GM13976 (cell line): ENCODE results near the gene CAMK1D.

Source experiments
- DNase-seq: peaks from one replicate; pipeline ENCODE4 v3.0.0; 2012; ENCODE audit warnings: low spot score
- CTCF ChIP-seq: IDR thresholded peaks from 2 replicates; pipeline ENCODE4 v1.5.1; 2012; ENCODE audit warnings: borderline replicate concordance, mild to moderate bottlenecking; ENCODE audit not compliant: insufficient read depth; ENCODE audit errors: extremely low read depth, missing control alignments, control extremely low read depth
- in situ Hi-C: fragments of 300-500 bp; cut with MboI; formaldehyde crosslinking; loops from one replicate; pipeline ENCODE4 v1.12.0; 2022; ENCODE audit warnings: low sequenced_read_pairs, mixed read lengths, inconsistent platforms; ENCODE audit not compliant: unreplicated experiment

Gene CAMK1D

DNA sequence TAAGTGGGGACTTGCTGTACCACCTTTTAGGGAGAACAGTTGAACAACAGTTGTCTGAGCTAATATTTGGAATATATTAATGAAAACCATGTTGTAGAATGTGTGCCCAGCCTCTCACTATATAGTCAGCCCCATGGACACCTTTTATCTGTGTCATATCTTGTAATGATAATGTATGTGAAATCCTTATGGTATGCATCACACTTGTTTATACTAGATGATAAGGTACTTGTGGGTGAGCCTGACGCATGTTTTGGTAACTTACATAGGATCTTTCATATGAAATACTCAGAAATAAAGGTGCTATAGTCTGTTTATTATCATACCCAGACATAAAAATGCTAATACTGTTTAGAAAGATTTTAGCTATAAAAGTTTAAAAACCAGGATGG is 32.8 kb downstream of the CAMK1D start:
- no peak for DNase-seq
- no peak for TF ChIP-seq CTCF
- in situ Hi-C loops = no loop called here

GRCh38 chr10:12382956-12383531 is 33.7 kb downstream of the CAMK1D start:
- DNase-seq = no peak
- TF ChIP-seq CTCF = no peak
- in situ Hi-C loops = no loop called here

DNA sequence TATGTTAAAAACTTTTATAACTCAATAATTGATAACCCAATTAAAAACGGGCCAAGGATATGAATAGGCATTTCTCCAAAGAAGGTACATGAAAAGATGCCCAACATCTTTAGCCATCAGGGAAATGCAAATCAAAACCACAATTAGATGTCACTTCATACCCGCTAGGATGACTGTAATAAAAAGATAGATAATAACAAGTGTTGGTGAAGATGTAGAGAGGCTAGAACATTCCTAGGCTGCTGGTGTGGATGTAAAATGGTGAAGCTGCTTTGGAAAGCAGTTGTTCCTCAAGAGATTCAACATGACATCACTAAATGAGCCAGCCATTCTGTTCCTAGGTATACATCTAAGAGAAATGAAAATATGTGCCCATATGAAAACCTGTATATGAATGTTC is 35.6 kb downstream of the CAMK1D start:
- DNase-seq = no peak
- in situ Hi-C loops = no loop called here
- no peak for TF ChIP-seq CTCF

DNA sequence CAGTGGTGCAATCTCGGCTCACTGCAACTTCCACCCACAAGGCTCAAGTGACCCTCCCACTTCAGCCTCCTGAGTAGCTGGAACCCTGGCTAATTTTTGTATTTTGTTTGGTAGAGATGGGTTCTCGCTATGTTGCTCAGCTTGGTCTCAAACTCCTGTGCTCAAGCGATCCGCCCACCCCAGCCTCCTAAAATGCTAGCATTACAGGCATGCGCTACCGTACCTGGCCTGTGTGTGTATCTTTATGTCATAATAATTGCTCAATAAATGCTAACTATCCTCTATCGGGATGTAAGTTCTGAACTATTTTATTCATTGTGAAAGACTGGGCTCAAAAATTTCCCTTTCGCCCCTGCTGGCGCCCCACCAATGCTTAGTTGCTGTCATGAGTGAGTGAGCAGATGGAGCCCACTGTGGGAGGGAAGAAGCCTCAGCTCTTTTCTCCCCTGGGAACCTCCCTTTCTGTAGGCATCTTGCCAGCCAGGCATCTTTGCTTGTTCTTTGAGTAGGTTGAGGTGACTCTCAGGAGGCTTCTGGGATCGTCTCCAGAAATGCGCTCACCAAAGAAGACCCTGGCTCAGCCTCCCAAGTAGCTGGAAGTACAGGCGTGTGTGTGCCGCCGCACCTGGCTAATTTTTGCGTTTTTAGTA is 38.3 kb downstream of the CAMK1D start:
- TF ChIP-seq CTCF = no peak
- DNase-seq = no peak
- in situ Hi-C loops = no loop called here

DNA sequence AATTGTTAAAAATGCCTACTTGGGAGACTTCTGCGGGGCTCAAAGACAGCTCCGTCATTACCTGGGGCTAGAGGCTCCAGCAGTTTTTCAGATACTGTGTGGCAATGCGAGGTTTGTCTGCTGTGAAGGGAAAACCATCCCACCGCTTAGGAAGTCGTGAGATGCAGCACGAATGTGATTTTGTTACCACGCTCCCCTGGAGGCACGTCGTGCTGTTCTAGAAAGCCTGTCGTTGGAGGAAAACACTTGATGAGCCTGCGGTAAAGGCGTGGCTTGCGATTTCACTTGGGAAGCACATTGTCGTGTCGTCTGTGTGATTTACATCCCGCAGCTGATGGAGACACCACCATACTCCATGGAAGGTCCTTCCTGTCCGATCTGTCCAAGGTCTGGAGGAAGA is 39.3 kb downstream of the CAMK1D start:
- DNase-seq = no peak
- in situ Hi-C loops = no loop called here
- no peak for TF ChIP-seq CTCF

GRCh38 chr10:12389154-12389734 is 39.9 kb downstream of the CAMK1D start:
- no peak for TF ChIP-seq CTCF
- in situ Hi-C loops = no loop called here
- DNase-seq = no peak
